Measurements from ENCODE around the gene DGKI. TPM values are rescaled to one million over a fixed set of nuclear protein-coding genes. Genes with fewer than 3 reads are reported as not detected.

DGKI gene
- total RNA-seq, 1 experiment from 2014 or later = 0.55 TPM

GRCh38 chr7:137331378-137331777, 515.4 kb downstream of the DGKI start:
- Histone ChIP-seq H3K23ac (ENCODE audit: insufficient read length, low read depth, low read length) (no peak overlapping the region), H3K9me3 (ENCODE audit: control insufficient read depth, low read depth, low read length) (no peaks in the 10 kb centered on the region), H3K27me3 (ENCODE audit: insufficient read depth, low read length) (no peaks in the 10 kb centered on the region), H2BK120ac (ENCODE audit: low read depth, low read length, poor library complexity, severe bottlenecking) (no peak overlapping the region), H2BK5ac (ENCODE audit: insufficient read length, low read length) (no peak overlapping the region), H3K79me2 (ENCODE audit: insufficient read depth, low read length) (0 out of 2 replicates have a peak, but pooled peaks cover 2% of the 10 kb centered on the region), H3K27ac (ENCODE audit: insufficient read length, low read depth, low read length) (no peak overlapping the region), H2BK12ac (ENCODE audit: insufficient read length, low read depth, low read length) (no peak overlapping the region), H3K4ac (ENCODE audit: low read depth, low read length) (no peak overlapping the region), H4K5ac (ENCODE audit: insufficient read length, low read depth, low read length) (no peak overlapping the region), H2AFZ (ENCODE audit: low read length) (no peak overlapping the region), H4K91ac (ENCODE audit: insufficient read length, low read depth, low read length) (no peak overlapping the region), H2AK5ac (ENCODE audit: insufficient read length, low read length) (no peak overlapping the region), H3K79me1 (ENCODE audit: insufficient read depth, low read depth, low read length, poor library complexity, severe bottlenecking) (no peaks in the 10 kb centered on the region), H3T11ph (ENCODE audit: low read length) (no peak overlapping the region), H3K14ac (ENCODE audit: insufficient read depth, low read length) (no peak overlapping the region; the same call in 1 of the 2 replicates), H3K23me2 (ENCODE audit: insufficient read length, low read depth, low read length, poor library complexity, severe bottlenecking) (no peaks in the 10 kb centered on the region), H3K9ac (ENCODE audit: extremely low read depth, insufficient read length, low read length) (no peak overlapping the region), H4K20me1 (ENCODE audit: control insufficient read depth, insufficient read depth, insufficient read length) (no peaks in the 10 kb centered on the region), H3K4me1 (ENCODE audit: insufficient read depth, low read length) (no peaks in the 10 kb centered on the region), H2BK20ac (ENCODE audit: low read depth, low read length, poor library complexity, severe bottlenecking) (no peak overlapping the region), H3K4me2 (ENCODE audit: insufficient read depth, insufficient read length, low read length) (no peak overlapping the region), H3K56ac (ENCODE audit: insufficient read length, low read depth, low read length) (no peak overlapping the region), H2BK15ac (ENCODE audit: low read depth, low read length) (no peak overlapping the region), H3K18ac (ENCODE audit: insufficient read length, low read depth, low read length) (no peak overlapping the region), H4K8ac (replicated peaks; ENCODE audit: insufficient read length, low read depth, low read length) (no peak overlapping the region)
- Mint-ChIP-seq H3K27me3 (ENCODE audit: low read depth) (no peaks in the 10 kb centered on the region), H3K9me3 (peaks cover 3 to 12% of the 10 kb centered on the region in 2 experiments; a peak in 2 of 5 replicates), H3K27ac (no peak overlapping the region), H3K36me3 (ENCODE audit: insufficient read depth in 1 of 3, low read depth in 3 of 3) (peaks cover 2 to 13% (median 2%) of the 10 kb centered on the region in 3 experiments; a peak in 4 of 7 replicates), H3K4me3 (no peak overlapping the region), H3K4me1 (peaks cover 14 to 16% of the 10 kb centered on the region in 2 experiments)
- no peak for DNase-seq
- no CpG with 5 or more reads among the region's 8 CpGs for WGBS (ENCODE audit: extremely low coverage, insufficient read length, low lambda C conversion rate)
- TF ChIP-seq, protein P1, sequence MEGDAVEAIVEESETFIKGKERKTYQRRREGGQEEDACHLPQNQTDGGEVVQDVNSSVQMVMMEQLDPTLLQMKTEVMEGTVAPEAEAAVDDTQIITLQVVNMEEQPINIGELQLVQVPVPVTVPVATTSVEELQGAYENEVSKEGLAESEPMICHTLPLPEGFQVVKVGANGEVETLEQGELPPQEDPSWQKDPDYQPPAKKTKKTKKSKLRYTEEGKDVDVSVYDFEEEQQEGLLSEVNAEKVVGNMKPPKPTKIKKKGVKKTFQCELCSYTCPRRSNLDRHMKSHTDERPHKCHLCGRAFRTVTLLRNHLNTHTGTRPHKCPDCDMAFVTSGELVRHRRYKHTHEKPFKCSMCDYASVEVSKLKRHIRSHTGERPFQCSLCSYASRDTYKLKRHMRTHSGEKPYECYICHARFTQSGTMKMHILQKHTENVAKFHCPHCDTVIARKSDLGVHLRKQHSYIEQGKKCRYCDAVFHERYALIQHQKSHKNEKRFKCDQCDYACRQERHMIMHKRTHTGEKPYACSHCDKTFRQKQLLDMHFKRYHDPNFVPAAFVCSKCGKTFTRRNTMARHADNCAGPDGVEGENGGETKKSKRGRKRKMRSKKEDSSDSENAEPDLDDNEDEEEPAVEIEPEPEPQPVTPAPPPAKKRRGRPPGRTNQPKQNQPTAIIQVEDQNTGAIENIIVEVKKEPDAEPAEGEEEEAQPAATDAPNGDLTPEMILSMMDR (conservative IDR thresholded peaks at IDR 0.05) = no peak

Other genes starting within 250 kb of the DGKI start
- 58.1 and 60.7 TPM in 2 replicates for gene CREB3L2, start 155.1 kb upstream of the DGKI start, total RNA-seq (2021)
- gene AKR1D1, start 229.5 kb upstream of the DGKI start, total RNA-seq (2021) = 0.31 and 0.48 TPM in 2 replicates